GM21717 (cell line): ENCODE results near the gene CREB3L1.

Source experiments
- ATAC-seq: cut with Tn5 transposase; IDR thresholded peaks from one replicate; pipeline ENCODE4 v1.9.1; 2021; ENCODE audit warnings: mild to moderate bottlenecking, moderate library complexity; ENCODE audit not compliant: unreplicated experiment

Gene CREB3L1

GRCh38 chr11:46321757-46322156, 44.3 kb downstream of the CREB3L1 start:
- no peak for ATAC-seq

GRCh38 chr11:46322759-46323158, 45.3 kb downstream of the CREB3L1 start:
- no peak for ATAC-seq

DNA sequence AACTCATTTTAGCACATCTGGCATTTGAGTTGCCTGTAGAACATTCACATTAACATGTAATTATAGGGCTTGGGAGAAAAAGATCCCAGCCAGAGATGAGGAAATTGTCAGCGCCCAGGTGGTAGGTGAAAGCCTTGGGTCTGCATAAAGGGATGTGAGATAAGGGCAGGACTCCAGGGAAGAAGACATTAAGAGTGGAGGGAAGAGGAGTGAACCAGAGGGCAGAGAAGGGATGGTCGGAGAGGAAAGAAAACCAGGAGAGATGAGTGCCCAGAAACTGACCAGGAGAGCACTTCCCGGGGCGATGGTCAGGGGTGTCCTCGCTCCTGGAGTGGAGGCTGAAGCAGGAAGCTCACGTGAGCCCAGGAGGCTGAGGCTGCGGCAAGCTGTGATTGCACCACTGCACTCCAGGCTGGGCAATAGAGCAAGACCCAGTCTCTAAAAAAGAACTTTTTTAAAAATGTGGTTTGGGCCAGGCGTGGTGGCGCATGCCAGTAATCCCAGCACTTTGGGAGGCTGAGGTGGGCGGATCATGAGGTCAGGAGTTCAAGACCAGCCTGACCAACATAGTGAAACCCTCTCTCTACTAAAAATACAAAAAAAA, 49.5 kb downstream of the CREB3L1 start:
- ATAC-seq: no peak

- no peak for ATAC-seq
Observed at GRCh38 chr11:46327829-46328228, 50.4 kb downstream of the CREB3L1 start.

- no peak for ATAC-seq
Observed at GRCh38 chr11:46330154-46330553, 52.7 kb downstream of the CREB3L1 start.

GRCh38 chr11:46330563-46331281, 53.3 kb downstream of the CREB3L1 start:
- ATAC-seq: no peak

- ATAC-seq: no peak
Observed at GRCh38 chr11:46331282-46331984, 54.0 kb downstream of the CREB3L1 start.

DNA sequence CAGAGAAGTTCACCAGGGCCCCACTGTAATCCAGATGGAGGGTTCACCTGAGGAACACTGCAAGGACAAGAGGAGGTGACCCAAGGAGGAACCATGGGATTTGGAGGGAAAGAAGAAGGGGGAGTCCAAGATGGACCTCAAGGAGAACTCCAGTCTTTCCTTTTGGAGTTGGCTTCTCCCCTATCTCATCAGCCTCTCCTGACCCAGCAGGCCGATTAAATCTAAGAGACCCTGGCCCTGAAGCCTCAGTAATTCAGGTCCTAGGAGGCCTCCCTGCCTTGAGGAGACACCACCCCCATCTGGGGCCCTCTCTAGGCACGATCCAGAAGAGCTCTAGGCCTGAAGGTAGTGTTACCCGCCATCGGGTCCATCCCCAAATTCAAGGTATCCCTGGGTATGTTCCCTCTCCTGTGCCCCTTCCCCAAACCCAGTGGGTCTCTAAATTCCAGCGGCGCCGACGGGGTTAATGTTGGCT, 54.7 kb downstream of the CREB3L1 start:
- no peak for ATAC-seq

GRCh38 chr11:46332568-46333393, 55.3 kb downstream of the CREB3L1 start:
- no peak for ATAC-seq

DNA sequence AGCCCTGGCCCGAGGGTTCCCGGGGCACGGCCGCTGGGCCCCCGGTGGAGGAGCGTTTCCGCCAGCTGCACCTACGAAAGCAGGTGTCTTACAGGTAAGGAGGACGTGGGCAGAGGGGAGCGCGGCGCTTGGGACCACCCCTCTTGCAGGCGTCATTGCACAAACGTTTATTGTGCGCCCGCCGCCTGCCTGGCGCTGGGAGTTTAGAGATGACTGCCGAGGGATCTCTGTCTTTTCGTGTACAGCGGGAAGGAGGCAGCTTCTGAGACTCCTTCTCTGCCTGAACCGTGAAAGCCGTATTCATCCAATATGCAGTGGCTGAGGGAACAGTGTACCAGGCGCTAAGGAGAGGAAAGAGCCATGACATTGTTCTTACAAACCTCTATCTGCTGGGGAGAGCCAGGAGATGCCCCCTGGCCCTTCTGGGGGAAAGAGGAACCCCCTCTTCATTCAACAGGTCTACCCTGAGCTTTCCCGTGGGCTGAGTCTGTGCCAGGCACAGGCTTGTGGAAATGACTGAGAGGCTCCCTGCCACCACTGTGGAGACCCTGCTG, 56.0 kb downstream of the CREB3L1 start:
- no peak for ATAC-seq

DNA sequence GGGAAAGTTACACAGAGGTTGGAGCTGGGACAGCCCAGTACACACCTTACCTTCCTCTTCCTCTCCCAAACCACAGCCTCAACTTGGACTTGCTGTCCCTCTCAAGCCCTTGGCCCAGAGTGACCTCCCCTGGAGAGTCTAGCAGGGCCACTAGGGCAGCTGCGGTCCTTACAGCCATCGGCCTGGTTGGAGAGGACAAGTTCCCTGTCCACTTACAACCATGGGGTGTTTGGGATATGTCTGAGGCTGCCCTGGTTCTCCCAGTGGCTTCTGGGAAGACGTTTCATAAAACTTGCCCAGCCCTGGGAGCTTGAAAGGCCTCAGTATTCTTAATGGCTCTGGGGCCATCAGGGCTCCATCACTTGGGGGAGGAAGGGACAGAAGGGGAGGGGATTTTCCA, 56.7 kb downstream of the CREB3L1 start:
- no peak for ATAC-seq

GRCh38 chr11:46335271-46335670, 57.8 kb downstream of the CREB3L1 start:
- ATAC-seq: no peak

GRCh38 chr11:46335890-46336562, 58.6 kb downstream of the CREB3L1 start:
- no peak for ATAC-seq

GRCh38 chr11:46336563-46337180, 59.2 kb downstream of the CREB3L1 start:
- ATAC-seq: no peak

DNA sequence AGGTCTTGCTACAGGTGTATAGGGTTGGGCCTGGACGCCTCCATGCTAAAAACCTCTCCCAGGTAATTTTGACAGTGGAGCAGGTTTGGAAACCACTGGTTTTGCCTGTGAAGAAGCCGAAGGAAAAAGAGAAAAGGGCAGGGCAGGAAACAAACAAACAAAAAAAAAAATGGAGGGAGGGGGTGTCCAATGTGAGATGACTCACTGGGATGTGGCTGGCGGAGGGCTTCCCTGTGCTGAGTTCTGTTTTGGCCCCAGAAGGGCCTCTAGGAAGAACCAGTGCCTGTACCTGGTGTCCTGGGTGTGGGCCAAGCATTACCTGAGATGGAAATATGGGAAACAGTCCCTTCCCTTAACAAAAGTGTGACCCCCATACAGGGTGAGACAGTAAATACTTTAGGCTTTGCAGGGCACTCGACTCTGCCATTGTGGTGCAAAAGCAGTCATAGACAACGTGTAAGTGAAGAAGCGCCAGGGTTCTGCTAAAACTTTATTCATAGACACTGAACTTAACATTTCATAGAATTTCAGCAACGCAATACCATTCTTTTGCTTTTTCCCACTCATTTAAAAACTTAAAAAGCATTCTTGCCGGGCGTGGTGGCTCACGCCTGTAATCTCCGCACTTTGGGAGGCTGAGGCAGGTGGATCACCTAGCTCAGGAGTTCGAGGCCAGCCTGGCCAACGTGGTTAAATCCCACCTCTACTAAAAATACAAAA, 60.3 kb downstream of the CREB3L1 start:
- ATAC-seq: no peak

GRCh38 chr11:46338636-46338987, 61.1 kb downstream of the CREB3L1 start:
- no peak for ATAC-seq

- ATAC-seq: no peak
Observed at GRCh38 chr11:46338988-46339666, 61.7 kb downstream of the CREB3L1 start.

GRCh38 chr11:46339816-46340215, 62.4 kb downstream of the CREB3L1 start:
- no peak for ATAC-seq

DNA sequence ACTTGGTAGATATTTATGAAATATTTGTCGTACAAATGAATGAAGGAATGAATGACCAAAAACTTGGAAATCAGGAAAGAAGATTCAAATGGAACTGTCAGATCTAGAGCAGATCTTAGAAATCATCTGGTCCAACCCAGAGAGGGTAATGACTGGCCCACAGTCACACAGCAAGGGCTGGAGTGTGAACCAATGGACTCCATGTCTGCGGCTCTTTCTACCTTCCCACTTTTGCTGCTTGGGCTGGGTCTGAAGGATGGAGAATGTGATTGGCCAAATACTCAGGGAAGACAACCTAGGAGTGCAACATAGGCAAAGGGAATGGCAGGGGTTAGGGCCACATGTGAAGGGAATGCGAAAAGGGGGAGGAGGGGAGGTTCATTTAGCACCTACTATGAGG, 64.0 kb downstream of the CREB3L1 start:
- ATAC-seq: no peak
